ENCODE measurements around the gene RESP18.
"Not testable (repeated sequence)": the region's sequence is repeated elsewhere in the genome, so short reads cannot be mapped to it uniquely, and the experiment has no call there.

The RESP18 gene

DNA sequence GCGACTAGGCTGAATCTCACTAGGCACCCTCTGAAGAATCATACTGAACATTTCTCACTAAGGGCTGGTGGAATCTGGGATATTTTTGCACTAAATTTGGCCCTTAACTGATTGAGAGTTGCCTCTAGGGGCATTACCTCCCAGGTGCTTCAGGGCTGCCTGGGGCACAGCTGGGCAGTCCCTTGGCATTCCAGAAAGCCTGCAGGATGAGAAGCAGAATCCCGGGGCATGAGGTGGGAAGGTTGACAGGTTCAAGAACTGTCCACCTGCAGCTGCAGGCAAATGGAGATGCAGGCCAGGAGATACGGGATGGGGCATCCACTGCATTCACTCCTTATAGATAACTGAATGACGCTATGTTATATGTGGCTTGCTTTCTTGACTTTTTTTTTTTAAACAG, 7.4 kb downstream of the RESP18 start:
- H3K27ac ChIP-seq = no peak overlapping the region
- no peak for TF ChIP-seq ZFX (IDR thresholded peaks at IDR 0.05; ENCODE audit: borderline replicate concordance)
- TF ChIP-seq, protein P1, sequence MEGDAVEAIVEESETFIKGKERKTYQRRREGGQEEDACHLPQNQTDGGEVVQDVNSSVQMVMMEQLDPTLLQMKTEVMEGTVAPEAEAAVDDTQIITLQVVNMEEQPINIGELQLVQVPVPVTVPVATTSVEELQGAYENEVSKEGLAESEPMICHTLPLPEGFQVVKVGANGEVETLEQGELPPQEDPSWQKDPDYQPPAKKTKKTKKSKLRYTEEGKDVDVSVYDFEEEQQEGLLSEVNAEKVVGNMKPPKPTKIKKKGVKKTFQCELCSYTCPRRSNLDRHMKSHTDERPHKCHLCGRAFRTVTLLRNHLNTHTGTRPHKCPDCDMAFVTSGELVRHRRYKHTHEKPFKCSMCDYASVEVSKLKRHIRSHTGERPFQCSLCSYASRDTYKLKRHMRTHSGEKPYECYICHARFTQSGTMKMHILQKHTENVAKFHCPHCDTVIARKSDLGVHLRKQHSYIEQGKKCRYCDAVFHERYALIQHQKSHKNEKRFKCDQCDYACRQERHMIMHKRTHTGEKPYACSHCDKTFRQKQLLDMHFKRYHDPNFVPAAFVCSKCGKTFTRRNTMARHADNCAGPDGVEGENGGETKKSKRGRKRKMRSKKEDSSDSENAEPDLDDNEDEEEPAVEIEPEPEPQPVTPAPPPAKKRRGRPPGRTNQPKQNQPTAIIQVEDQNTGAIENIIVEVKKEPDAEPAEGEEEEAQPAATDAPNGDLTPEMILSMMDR (IDR thresholded peaks at IDR 0.05) = no peak

DNA sequence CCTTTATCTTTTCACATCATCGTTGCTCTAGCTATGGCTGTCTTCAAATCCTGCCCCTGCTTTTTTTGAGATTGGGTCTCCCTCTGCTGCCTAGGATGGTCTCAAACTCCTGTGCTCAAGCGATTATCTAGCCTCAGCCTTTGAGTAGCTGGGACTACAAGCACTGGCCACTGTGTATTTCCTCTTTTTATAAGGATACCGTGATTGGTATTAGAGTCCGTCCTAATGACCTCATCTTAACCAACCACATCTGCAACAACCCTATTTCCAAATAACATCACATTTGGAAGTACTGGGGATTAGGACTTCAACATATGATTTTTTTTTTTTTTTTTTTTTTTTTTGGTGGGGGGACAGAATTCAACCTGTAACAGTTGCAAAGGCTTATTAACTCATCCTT, 9.1 kb downstream of the RESP18 start:
- TF ChIP-seq ZFX (IDR thresholded peaks at IDR 0.05; ENCODE audit: borderline replicate concordance) = no peak
- TF ChIP-seq, protein P1 (IDR thresholded peaks at IDR 0.05) = no peak
- H3K27ac ChIP-seq = no peak overlapping the region

DNA sequence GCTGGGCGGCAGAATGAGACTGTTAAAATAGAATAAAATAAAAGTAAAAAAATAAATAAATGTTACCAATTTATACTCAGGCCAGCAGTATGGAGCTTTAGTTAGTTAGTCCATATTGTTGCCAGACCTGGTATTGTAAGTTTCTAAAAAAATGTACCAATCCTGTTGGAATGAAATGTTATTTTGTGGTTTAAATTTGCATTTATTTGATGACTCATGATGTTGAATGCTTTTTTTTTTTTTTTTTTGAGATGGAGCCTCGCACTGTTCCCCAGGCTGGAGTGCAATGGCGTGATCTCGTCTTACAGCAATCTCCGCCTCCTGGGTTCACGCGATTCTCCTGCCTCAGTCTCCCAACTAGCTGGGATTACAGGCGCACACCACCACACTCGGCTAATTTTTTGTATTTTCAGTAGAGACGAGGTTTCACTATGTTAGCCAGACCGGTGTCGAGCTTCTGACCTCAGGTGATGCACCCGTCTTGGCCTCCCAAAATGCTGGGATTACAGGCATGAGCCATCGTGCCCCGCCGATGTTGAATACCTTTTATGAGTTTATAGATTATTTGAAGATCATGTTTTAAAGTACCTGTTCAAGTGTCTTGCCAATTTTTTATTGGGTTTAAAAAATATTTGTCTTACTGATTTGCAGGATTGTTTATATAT, 17.6 kb downstream of the RESP18 start:
- no peak for TF ChIP-seq ZFX (IDR thresholded peaks at IDR 0.05; ENCODE audit: borderline replicate concordance)
- TF ChIP-seq, protein P1 (IDR thresholded peaks at IDR 0.05) = no peak
- no peak overlapping the region for H3K27ac ChIP-seq

DNA sequence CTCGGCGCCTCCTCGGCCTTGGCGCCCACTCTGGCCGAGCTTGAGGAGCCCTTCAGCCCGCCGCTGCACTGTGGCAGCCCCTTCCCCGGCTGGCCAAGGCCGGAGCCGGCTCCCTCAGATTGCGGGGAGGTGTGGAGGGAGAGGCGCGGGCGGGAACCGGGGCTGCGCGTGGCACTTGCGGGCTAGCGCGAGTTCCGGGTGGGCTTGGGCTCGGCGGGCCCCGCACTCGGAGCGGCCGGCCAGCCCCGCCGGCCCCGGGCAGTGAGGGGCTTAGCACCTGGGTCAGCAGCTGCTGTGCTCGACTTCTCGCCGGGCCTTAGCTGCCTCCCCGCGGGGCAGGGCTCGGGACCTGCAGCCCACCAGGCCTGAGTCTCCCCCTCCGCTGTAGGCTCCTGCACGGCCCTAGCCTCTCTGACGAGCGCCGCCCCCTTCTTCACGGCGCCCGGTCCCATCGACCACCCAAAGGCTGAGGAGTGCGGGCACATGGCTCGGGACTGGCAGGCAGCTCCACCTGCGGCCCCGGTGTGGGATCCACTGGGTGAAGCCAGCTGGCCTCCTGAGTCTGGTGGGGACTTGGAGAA, 19.8 kb downstream of the RESP18 start:
- H3K27ac ChIP-seq = not testable (repeated sequence)

DNA sequence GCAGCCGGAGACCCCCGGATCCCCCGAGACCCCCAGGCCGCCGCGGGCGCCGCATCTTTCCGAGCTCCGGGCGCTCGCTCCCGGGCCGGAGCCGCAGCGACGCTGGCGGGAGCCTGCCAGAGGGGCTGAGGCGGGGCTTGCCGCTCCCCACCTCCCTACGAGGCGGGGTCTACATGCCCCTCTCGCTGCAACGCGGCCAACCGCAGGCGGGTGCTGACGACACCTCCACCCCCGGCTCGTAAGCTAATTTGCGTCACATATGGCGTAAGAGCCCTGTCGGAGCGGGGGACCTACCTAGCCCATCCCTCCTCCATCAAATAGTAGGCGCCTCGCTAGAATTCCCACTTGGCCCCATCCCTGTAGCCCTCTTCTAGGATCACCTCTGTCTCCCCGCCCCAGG, 23.3 kb downstream of the RESP18 start, which contains the start of gene PTPRN:
PTPRN (minus strand) TSS at position 124 of the 400 bp plus-strand sequence; CDS start at position 55, 69 bp downstream.
- H3K27ac ChIP-seq = no peak within 1 kb of the TSS
- TF ChIP-seq, protein P1 (IDR thresholded peaks at IDR 0.05) = no peak
- TF ChIP-seq ZFX (IDR thresholded peaks at IDR 0.05; ENCODE audit: borderline replicate concordance) = no peak

DNA sequence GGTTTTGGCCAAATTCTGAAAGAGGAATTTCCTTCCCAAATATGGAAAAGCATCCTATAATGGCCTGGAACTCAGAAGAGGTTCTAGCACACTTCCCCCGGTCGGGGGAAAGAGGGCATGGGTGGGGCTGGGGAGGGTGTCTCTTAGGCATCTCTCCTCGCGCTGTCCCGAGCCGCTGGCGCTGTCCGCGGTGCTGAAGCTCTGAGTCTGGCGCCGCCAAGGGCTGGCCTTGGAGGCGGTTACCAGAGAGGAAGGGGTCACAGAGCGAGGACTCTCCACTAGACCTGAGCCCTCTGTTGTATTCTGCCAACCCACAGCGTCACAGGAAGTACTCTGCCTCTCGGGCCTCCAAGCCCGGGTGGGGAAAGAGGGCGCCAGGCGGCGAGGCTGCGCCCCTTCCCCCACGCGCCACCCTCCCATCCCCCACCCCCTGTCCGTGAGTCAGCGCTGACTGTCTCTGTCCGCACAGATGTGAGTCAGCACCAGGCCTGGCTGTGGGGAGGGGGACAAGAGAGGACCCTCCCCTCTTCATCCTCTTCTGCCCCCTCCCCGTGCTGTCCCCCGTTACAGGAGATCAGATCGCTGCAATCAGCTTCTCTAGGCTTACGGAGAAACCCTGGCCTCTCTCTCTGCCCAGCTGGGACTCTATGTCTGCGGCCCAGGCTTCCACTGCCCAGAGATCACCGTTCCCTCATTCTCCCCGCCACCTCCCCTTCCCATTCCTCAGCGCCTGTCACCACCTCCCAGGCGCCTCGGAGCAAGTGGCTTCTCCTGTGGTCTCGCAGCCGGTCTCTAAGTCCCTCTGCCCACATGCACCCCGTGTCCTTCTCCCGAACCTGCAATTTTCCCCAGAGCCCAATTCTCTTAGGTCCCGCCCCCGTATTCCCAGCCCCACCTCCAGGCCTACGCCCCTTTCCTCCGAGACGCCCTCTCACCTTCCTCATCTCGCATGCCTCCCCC, 24.1 kb downstream of the RESP18 start:
- H3K27ac ChIP-seq = no peak overlapping the region
- no peak for TF ChIP-seq ZFX (IDR thresholded peaks at IDR 0.05; ENCODE audit: borderline replicate concordance)
- TF ChIP-seq, protein P1 (IDR thresholded peaks at IDR 0.05) = peak; percentile 22

DNA sequence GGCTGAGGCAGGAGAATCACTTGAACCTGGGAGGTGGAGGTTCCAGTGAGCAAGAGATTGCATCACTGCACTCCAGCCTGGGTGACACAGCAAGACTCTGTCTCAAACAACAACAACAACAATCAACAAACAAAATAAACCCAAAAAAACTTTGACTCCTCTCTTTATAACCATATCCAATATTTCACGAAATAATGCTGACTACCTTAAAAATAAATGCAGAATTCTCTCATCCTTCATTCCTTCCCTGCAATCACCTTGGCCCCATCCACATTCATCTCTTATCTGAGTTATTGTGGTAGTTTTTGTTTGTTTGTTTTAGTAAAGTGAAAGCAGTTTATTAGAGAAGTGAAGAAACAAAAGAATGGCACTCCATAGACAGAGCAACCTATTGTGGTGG, 26.5 kb downstream of the RESP18 start:
- H3K27ac ChIP-seq = no peak overlapping the region
- no peak for TF ChIP-seq ZFX (IDR thresholded peaks at IDR 0.05; ENCODE audit: borderline replicate concordance)
- TF ChIP-seq, protein P1 (IDR thresholded peaks at IDR 0.05) = no peak

Data from 22Rv1 (cell line).